Nephron (organoid): Measurements from ENCODE around the gene BCL11A.
A peak's percentile ranks its signal among the peaks of the same experiment; 100 is the strongest.

Source experiments
- H3K27ac Mint-ChIP-seq, 3 experiments: 2 replicates each; pipeline ENCODE4 v1.8.0; 2020; ENCODE audit warnings: mixed read lengths in 3 of 3, mild to moderate bottlenecking in 2 of 3, moderate library complexity in 1 of 3
- H3K27me3 Mint-ChIP-seq: 2 replicates; pipeline ENCODE4 v1.8.0; 2021; ENCODE audit warnings: low read depth, mild to moderate bottlenecking, moderate library complexity, mixed read lengths
- H3K36me3 Mint-ChIP-seq: 2 replicates; pipeline ENCODE4 v1.8.0; 2020; ENCODE audit warnings: low read depth, mixed read lengths
- H3K4me1 Mint-ChIP-seq: 2 replicates; pipeline ENCODE4 v1.8.0; 2020; ENCODE audit warnings: mixed read lengths
- H3K4me3 Mint-ChIP-seq, 3 experiments: 2 replicates each; pipeline ENCODE4 v1.8.0; 2020; ENCODE audit warnings: mild to moderate bottlenecking in 3 of 3, mixed read lengths in 3 of 3, moderate library complexity in 2 of 3
- H3K9me3 Mint-ChIP-seq: 2 replicates; pipeline ENCODE4 v1.8.0; 2020; ENCODE audit warnings: mixed read lengths
- TF ChIP-seq, protein P1 (sequence below), 3 experiments: fragments of 200-600 bp; sonication (generic); IDR thresholded peaks; one replicate each; pipeline ENCODE4 v1.5.0; 2021; ENCODE audit warnings: antibody characterized with exemption in 3 of 3; ENCODE audit not compliant: unreplicated experiment in 3 of 3

BCL11A gene

DNA sequence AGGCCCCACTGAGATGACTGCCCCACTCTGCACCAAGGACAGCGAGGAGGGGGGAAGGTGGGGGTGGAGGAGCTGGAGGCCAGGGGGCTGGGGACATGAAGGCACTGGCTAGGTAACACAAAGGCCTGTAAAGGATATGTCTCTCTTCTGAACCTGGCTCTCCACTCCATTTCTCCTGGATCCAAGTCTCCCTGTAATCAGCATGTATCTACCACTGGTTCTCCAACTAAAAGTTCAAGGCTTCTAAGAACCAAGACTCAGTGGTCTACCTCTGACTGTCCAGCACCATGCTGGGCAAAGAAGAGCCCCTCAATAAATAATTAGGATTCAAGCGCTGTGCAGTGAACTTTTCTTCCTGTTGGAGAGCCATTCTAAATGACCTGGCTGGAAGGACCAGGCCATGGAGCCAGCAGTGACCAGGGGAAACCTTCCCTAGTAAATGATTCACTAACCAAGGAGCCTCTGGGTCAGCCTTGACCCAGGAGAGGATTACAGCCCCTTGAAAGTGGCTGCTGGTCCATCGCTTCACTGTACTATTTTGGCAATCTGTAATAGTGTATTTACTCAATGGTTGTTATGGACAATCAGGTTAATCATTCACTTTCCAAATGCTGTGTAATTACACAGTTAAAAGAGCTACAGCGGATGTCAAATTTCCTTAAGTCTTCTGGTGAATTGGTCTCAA is 73.2 kb downstream of the BCL11A start:
- Mint-ChIP-seq H3K9me3 (no peaks in the 10 kb centered on the region), H3K4me3 (no peak overlapping the region)

DNA sequence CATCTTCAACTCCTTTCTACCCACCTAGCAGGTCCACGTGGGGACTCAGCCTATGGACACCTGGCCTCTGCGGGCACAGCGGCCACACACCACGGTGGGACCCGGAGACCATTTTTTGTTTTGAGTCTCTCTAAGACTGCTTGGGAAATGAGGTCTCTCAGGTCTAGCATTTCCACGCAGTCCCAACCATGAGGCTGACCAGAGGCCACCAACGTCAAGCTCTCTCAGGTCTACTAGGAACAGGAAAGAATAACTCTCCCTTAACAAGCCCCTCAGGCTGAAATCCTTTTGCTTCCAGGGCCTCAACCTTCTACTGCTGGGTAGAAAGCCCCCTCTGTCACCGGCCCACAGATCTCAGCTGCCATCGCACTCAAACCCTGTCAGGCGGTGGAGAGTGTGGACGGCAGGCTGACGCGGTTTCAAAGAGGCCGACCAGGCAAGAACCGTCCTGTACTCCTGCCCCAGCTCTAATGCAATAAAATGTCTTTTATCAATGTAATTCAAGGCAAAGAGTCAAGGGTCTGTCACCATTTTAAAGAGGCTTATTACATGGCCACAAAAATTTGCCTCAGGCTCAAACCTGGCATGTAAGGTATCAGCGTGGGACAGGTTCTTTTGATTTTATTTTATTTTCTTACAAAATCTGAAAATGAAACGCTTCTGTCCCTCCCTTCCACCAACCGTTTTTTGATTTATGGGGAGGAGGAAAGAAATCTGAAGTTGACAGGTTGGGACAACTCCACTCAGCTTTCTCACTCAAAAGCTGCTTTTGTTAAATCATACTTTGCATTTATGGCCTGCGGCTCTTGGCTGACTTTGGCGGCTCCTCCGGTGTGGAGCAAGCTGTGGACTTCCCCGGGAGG is 74.0 kb downstream of the BCL11A start:
- TF ChIP-seq, protein P1, sequence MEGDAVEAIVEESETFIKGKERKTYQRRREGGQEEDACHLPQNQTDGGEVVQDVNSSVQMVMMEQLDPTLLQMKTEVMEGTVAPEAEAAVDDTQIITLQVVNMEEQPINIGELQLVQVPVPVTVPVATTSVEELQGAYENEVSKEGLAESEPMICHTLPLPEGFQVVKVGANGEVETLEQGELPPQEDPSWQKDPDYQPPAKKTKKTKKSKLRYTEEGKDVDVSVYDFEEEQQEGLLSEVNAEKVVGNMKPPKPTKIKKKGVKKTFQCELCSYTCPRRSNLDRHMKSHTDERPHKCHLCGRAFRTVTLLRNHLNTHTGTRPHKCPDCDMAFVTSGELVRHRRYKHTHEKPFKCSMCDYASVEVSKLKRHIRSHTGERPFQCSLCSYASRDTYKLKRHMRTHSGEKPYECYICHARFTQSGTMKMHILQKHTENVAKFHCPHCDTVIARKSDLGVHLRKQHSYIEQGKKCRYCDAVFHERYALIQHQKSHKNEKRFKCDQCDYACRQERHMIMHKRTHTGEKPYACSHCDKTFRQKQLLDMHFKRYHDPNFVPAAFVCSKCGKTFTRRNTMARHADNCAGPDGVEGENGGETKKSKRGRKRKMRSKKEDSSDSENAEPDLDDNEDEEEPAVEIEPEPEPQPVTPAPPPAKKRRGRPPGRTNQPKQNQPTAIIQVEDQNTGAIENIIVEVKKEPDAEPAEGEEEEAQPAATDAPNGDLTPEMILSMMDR (IDR thresholded peaks at IDR 0.05; ENCODE audit: unreplicated experiment in 3 of 3), result no peak
- peaks cover 4% of the 10 kb centered on the region for H3K36me3 Mint-ChIP-seq
- peak overlapping the region; percentile 18 to 33 (median 32) for H3K27ac Mint-ChIP-seq
- H3K27me3 Mint-ChIP-seq, result peaks cover 8% of the 10 kb centered on the region
- no peak overlapping the region for H3K4me3 Mint-ChIP-seq
- H3K4me1 Mint-ChIP-seq, result peaks cover 61% of the 10 kb centered on the region
- no peaks in the 10 kb centered on the region for H3K9me3 Mint-ChIP-seq

More for the DNA sequence above, 73.2 kb downstream of the BCL11A start:
- Mint-ChIP-seq H3K36me3 (peaks cover 4% of the 10 kb centered on the region), H3K4me1 (peaks cover 64% of the 10 kb centered on the region), H3K27ac (peak overlapping the region; percentile 9 to 21 (median 16)), H3K27me3 (peaks cover 8% of the 10 kb centered on the region)
- TF ChIP-seq, protein P1 (IDR thresholded peaks at IDR 0.05; ENCODE audit: unreplicated experiment in 3 of 3), result no peak

DNA sequence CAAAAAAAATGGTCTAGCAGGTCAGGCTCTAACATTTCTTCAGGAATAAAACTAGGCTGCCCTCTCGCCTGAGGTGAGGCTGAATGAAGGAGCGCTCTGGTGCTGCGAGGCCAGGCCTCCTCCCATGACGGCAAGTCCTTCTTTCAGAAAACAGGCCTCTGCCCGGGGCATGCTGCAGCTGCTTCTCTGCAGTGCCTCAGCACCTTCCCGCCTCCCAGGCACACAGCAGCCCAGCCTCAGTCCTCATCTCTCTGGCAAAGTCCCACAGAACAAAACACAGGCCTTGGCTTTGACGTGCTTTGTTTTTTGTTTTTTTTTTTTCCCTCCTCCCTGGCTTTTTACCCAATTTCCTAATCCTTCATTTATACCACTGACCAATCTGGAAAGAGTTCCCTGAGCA is 74.8 kb downstream of the BCL11A start:
- peak overlapping the region; percentile 18 to 33 (median 32) for H3K27ac Mint-ChIP-seq
- H3K4me1 Mint-ChIP-seq, result peaks cover 53% of the 10 kb centered on the region
- H3K9me3 Mint-ChIP-seq, result no peaks in the 10 kb centered on the region
- TF ChIP-seq, protein P1 (IDR thresholded peaks at IDR 0.05; ENCODE audit: unreplicated experiment in 3 of 3), result no peak
- peaks cover 8% of the 10 kb centered on the region for H3K27me3 Mint-ChIP-seq
- no peak overlapping the region for H3K4me3 Mint-ChIP-seq
- H3K36me3 Mint-ChIP-seq, result peaks cover 4% of the 10 kb centered on the region

DNA sequence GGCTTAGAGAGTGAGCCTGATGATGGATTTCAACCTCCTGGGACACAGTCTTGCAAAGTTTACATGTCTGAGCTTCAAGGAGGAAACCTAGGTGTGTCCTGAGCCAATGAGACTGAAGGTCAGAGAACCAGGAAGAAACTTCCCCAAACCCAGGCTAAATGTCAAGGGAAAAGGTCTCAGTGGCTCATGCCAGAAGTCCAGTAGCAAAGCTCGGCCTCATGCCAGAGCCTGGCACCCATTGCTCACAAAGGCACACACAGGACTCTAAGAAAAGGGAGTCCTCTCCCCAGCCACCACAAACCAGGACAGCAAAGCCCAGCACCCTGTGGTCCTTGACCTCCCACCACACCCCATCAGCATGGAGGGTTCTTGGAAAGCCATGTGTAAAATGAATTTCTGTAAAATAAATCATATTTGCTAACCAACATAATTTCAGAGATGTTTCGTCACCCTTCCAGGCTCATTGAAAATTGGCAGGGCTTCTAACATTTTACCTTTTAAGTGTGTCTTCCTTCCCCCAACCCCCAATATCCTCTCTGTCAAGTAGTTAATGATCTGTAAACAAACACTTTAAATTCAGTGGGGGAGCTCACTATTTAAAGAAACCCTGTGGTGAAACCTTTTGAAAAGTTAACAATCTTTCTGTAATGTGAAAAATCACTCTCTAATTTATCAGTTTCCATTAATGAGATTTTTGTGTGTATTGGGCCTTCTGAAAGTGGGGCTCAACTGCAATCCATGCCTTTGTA is 77.1 kb downstream of the BCL11A start:
- Mint-ChIP-seq H3K4me1 (peaks cover 31% of the 10 kb centered on the region), H3K4me3 (no peak overlapping the region), H3K9me3 (no peaks in the 10 kb centered on the region), H3K27ac (no peak overlapping the region), H3K27me3 (peaks cover 8% of the 10 kb centered on the region), H3K36me3 (peaks cover 4% of the 10 kb centered on the region)
- TF ChIP-seq, protein P1 (IDR thresholded peaks at IDR 0.05; ENCODE audit: unreplicated experiment in 3 of 3), result no peak

DNA sequence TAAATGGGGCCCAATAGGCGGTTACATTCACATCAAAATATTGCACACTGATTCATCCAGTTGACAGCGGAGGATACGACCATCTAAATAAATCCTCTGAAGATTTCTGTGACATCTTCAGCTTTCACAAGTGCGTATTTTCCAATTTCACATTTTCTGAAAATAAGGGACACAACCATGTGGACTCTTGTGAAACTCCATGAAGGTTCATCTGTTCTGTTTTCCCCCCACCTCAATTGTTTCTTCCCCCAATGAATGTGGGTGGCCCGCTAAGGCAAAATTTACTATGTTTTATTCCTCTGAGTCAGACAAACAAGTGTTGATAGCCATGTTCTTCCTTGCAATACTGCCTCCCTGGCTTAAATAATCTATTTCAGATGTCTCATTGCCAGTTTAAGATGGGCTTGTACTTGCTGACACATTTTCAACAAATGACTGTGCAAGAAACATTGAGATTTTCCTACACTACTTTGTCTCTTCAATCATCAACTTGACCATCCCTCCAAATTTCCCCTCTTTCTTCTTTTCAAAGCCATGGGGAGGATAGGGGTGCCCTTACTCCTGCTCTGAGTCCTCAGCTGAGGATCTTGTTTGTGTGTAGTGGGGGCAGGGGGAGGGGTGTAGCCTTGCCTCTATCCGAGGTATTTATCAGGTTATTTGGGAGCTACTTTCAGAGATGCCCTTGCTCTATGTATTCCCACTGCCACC is 78.2 kb downstream of the BCL11A start:
- TF ChIP-seq, protein P1 (IDR thresholded peaks at IDR 0.05; ENCODE audit: unreplicated experiment in 3 of 3), result no peak
- peak overlapping the region in 1 of 3 experiments; percentile 56 for H3K27ac Mint-ChIP-seq

More for the DNA sequence above, 78.2 kb downstream of the BCL11A start:
- Mint-ChIP-seq H3K4me1 (peaks cover 29% of the 10 kb centered on the region), H3K36me3 (peaks cover 4% of the 10 kb centered on the region), H3K4me3 (no peak overlapping the region), H3K27me3 (peaks cover 8% of the 10 kb centered on the region), H3K9me3 (no peaks in the 10 kb centered on the region)
